K562 (cell line): Measurements from ENCODE around the gene SSBP2. TPM values are rescaled to one million over a fixed set of nuclear protein-coding genes. Genes with fewer than 3 reads are reported as not detected.

ENCODE experiments used
- ATAC-seq: fragments of 200-7000 bp; cut with Tn5 transposase; 3 replicates; pipeline ENCODE4 v1.9.1; 2020; ENCODE audit warnings: moderate library complexity
- BruUV-seq: library from RNA; stranded (reverse); fragments of 400-500 nt; replicated peaks from 2 replicates; lab custom pipeline; 2021; lab: Mats Ljungman, UMichigan
- CTCF ChIA-PET: fragments of 300-600 bp; formaldehyde crosslinking; extraction: SDS; loops from one replicate; lab custom pipeline; 2021; ENCODE audit warnings: low intra/inter-chr PET ratio; lab: Yijun Ruan, JAX
- POLR2A ChIA-PET: fragments of 300-600, 350-650 bp; sonication (Branson Sonifier 250); formaldehyde crosslinking; extraction: SDS; loops from one replicate; lab custom pipeline; 2021; ENCODE audit warnings: antibody characterized with exemption, inconsistent platforms; lab: Yijun Ruan, JAX
- DNase-seq, 4 experiments: peaks; one replicate each; pipeline versions ENCODE4 v3.0.0 to v3.0.0-alpha.2; 2011 to 2018; ENCODE audit warnings: low spot score in 3 of 4, mixed read lengths in 3 of 4; ENCODE audit errors: extremely low read depth in 1 of 4
- FAIRE-seq: peaks from 2 replicates; lab custom pipeline; 2011; peaks lifted over from hg19 to GRCh38; lab: Jason Lieb, UNC
- H2AFZ ChIP-seq: 2 replicates; pipeline ENCODE4 v1.6.0; 2011; ENCODE audit warnings: low read depth, low read length, control low read depth, inconsistent platforms
- H3K27ac ChIP-seq: fragments of 200-600 bp; 3 replicates; pipeline ENCODE4 v1.8.0; 2011; ENCODE audit warnings: low read depth, mild to moderate bottlenecking, control low read depth, inconsistent platforms, low read length, moderate library complexity, mixed read lengths; ENCODE audit errors: extremely low read depth
- H3K27me3 ChIP-seq, 2 experiments: fragments of 300-600 bp in 1 of 2; 2 replicates in 1 of 2; 3 replicates in 1 of 2; pipeline versions ENCODE4 v1.6.0 to v1.8.0; 2011; ENCODE audit warnings: inconsistent platforms in 2 of 2, low read length in 2 of 2, mild to moderate bottlenecking in 1 of 2, mixed read lengths in 1 of 2, moderate library complexity in 1 of 2; ENCODE audit not compliant: control insufficient read depth in 2 of 2, insufficient read depth in 2 of 2
- H3K36me3 ChIP-seq: fragments of 300-600 bp; 3 replicates; pipeline ENCODE4 v1.8.0; 2011; ENCODE audit warnings: mild to moderate bottlenecking, low read length, inconsistent platforms; ENCODE audit not compliant: control insufficient read depth, insufficient read depth
- H3K4me1 ChIP-seq, 2 experiments: fragments of 200-600 bp in 1 of 2; replicated peaks in 1 of 2; 2 replicates in 1 of 2; 3 replicates in 1 of 2; pipeline versions ENCODE4 v1.5.1 to v1.8.0; 2011; ENCODE audit warnings: inconsistent platforms in 2 of 2, low read length in 2 of 2, mild to moderate bottlenecking in 1 of 2, mixed read lengths in 1 of 2, moderate library complexity in 1 of 2; ENCODE audit not compliant: control insufficient read depth in 2 of 2, insufficient read depth in 2 of 2
- H3K4me2 ChIP-seq: 2 replicates; pipeline ENCODE4 v1.6.1; 2011; ENCODE audit warnings: low read length, control low read depth, inconsistent platforms, mixed read lengths; ENCODE audit not compliant: insufficient read depth
- H3K4me3 ChIP-seq: fragments of 200-600 bp; sonication (generic), shearing (Covaris generic); 2 replicates; pipeline ENCODE4 v1.5.1; 2016; ENCODE audit warnings: control low read depth, inconsistent platforms
- H3K79me2 ChIP-seq: fragments of 200-600 bp; 3 replicates; pipeline ENCODE4 v1.8.0; 2011; ENCODE audit warnings: low read length, inconsistent platforms; ENCODE audit not compliant: control insufficient read depth, insufficient read depth
- H3K9ac ChIP-seq, 2 experiments: 2 replicates each; pipeline versions ENCODE4 v1.6.0 to v1.6.1; 2011; ENCODE audit warnings: low read depth in 2 of 2, low read length in 2 of 2, control low read depth in 1 of 2, inconsistent platforms in 1 of 2, mild to moderate bottlenecking in 1 of 2, mixed read lengths in 1 of 2; ENCODE audit not compliant: insufficient read depth in 1 of 2
- H3K9me1 ChIP-seq: one replicate; pipeline ENCODE4 v1.6.0; 2011; ENCODE audit warnings: inconsistent platforms, mild to moderate bottlenecking, low read length, moderate library complexity; ENCODE audit not compliant: control insufficient read depth, insufficient read depth
- H3K9me3 ChIP-seq: replicated peaks from 2 replicates; pipeline ENCODE4 v1.5.1; 2011; ENCODE audit warnings: low read depth, low read length, inconsistent platforms; ENCODE audit not compliant: control insufficient read depth, insufficient read depth
- H4K20me1 ChIP-seq: replicated peaks from 2 replicates; pipeline ENCODE4 v1.6.1; 2011; ENCODE audit warnings: low read length, inconsistent platforms, mixed read lengths; ENCODE audit not compliant: control insufficient read depth, insufficient read depth
- EWSR1 ChIP-seq: fragments of 450-650 bp; IDR thresholded peaks from 2 replicates; pipeline ENCODE4 v1.6.1; 2018; ENCODE audit warnings: borderline replicate concordance, mild to moderate bottlenecking, low read depth, moderate library complexity; ENCODE audit not compliant: partially characterized antibody
- whole genome bisulfite sequencing: fragments of 100-300 bp; shearing (Covaris generic); methylation state at CpG from one replicate; pipeline ENCODE4 v1.1.6; 2016; ENCODE audit warnings: low coverage, mixed read lengths; ENCODE audit not compliant: insufficient coverage; ENCODE audit errors: missing lambda C conversion rate; 5-methylcytosine and 5-hydroxymethylcytosine counted together
- in situ Hi-C: fragments of 300-500 bp; cut with MboI; formaldehyde crosslinking; loops from 4 replicates; pipeline ENCODE4 v1.15.0; 2018; ENCODE audit warnings: inconsistent platforms, mixed read lengths
- intact Hi-C: fragments of 100-400 bp; cut with micrococcal nuclease; formaldehyde crosslinking; loops from 2 replicates; pipeline ENCODE4 v1.14.2; 2022
- polyA plus RNA-seq, 8 experiments: library from polyadenylated mRNA; depleted of rRNA in 4 of 8; stranded (reverse) in 5 of 8; unstranded in 3 of 8; fragments of >200 nt; fragmentation: Nextera tagmentation in 2 of 8; fragmentation: Illumina TruSeq in 1 of 8; extraction: Ambion mirVana in 2 of 8; extraction: Trizol in 1 of 8; gene quantifications; 2 replicates each; pipeline versions ENCODE4 v1.2.1 to v1.2.3, GENCODE V29; 2011 to 2014; ENCODE audit warnings: inconsistent platforms in 1 of 8, missing spikeins in 1 of 8
- total RNA-seq, 7 experiments: library from RNA; depleted of rRNA in 6 of 7; stranded (reverse); fragments of >200 nt in 6 of 7; fragmentation: Illumina TruSeq in 2 of 7; extraction: Trizol in 2 of 7; gene quantifications; 2 replicates each; pipeline versions ENCODE4 v1.2.1 to v1.2.3, GENCODE V29; 2011 to 2021; ENCODE audit warnings: low replicate concordance in 1 of 7
- TF ChIP-seq, protein P1 (sequence below): fragments of 450-650 bp; formaldehyde crosslinking; conservative IDR thresholded peaks from 2 replicates; pipeline ENCODE4 v1.4.0; 2022; ENCODE audit warnings: mild to moderate bottlenecking, missing genetic modification characterization
- TF ChIP-seq, protein P2 (sequence below), 2 experiments: fragments of 200-800 bp in 1 of 2; sonication (Bioruptor generic) in 1 of 2; sonication (generic) in 1 of 2; formaldehyde crosslinking in 1 of 2; IDR thresholded peaks in 1 of 2; conservative IDR thresholded peaks in 1 of 2; 2 replicates each; pipeline versions ENCODE4 v1.5.0 to v1.6.1; 2016 to 2020; ENCODE audit warnings: missing compliant biosample characterization in 1 of 2, missing genetic modification characterization in 1 of 2, missing genetic modification reagents in 1 of 2

SSBP2 gene
- total and polyA plus RNA-seq, 9 of the 15 experiments (the other 6 are each of a cell fraction or from before 2014, with no cell fraction given): 22.3 to 133 (median 42.1) TPM

DNA sequence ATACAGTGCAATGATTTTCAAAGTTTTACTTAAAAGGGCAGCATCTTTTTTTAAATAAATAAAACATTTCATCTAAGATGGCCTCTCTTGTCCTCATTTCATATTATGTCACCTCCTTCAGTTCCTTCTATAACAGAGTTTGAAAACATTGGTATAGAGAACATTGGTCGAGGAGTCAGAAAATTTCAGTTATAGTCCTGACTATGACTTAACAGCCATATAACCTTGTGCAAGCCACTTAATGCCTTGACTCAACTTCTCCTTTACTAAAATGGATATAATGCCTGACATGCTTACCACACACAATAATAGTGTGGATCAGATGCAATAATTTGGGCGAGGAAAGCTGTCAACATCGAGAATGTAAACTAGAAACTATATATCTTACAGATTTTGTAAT lies 22.6 kb downstream of the SSBP2 start:
- Histone ChIP-seq H3K9ac (no peak overlapping the region), H3K79me2 (peaks cover 53% of the 10 kb centered on the region), H3K9me1 (no peaks in the 10 kb centered on the region), H3K9me3 (no peaks in the 10 kb centered on the region), H2AFZ (no peak overlapping the region), H3K4me1 (peaks cover 0 to 2% of the 10 kb centered on the region in 2 experiments; a peak in 2 of 5 replicates), H3K27me3 (no peaks in the 10 kb centered on the region), H4K20me1 (no peaks in the 10 kb centered on the region), H3K36me3 (no peaks in the 10 kb centered on the region), H3K4me2 (no peak overlapping the region), H3K27ac (no peak overlapping the region), H3K4me3 (no peak overlapping the region)
- intact Hi-C loops: no loop called here
- ATAC-seq (no peak), FAIRE-seq (no peak), DNase-seq (no peak)
- TF ChIP-seq, protein P1, sequence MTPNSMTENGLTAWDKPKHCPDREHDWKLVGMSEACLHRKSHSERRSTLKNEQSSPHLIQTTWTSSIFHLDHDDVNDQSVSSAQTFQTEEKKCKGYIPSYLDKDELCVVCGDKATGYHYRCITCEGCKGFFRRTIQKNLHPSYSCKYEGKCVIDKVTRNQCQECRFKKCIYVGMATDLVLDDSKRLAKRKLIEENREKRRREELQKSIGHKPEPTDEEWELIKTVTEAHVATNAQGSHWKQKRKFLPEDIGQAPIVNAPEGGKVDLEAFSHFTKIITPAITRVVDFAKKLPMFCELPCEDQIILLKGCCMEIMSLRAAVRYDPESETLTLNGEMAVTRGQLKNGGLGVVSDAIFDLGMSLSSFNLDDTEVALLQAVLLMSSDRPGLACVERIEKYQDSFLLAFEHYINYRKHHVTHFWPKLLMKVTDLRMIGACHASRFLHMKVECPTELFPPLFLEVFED (CRISPR knock-in tag): no peak
- TF ChIP-seq EWSR1: no peak
- 82% methylated on average over 3 of the region's 3 CpGs for WGBS
- ChIA-PET CTCF (no interaction called here), POLR2A (no interaction called here)
- no TSS peak for BruUV-seq
- in situ Hi-C loops: no loop called here

DNA sequence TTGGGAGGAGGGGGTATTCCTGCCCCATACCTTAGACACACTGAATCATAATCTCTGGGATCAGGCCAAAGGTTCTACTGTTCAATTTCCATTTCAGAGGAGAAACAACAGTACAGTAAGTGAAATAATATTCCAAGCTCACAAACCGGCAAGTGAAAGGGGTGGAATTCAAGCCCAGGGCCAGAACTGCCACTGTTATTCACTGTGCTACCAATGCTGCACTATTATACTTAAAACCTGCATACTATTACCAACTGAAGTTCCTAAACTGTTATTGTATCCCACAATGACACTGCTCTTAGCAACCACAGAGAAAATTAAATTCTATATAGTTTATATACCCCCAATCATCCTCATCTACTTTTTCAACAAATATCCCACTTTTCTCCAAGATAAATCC lies 24.6 kb downstream of the SSBP2 start:
- TF ChIP-seq, protein P2, sequence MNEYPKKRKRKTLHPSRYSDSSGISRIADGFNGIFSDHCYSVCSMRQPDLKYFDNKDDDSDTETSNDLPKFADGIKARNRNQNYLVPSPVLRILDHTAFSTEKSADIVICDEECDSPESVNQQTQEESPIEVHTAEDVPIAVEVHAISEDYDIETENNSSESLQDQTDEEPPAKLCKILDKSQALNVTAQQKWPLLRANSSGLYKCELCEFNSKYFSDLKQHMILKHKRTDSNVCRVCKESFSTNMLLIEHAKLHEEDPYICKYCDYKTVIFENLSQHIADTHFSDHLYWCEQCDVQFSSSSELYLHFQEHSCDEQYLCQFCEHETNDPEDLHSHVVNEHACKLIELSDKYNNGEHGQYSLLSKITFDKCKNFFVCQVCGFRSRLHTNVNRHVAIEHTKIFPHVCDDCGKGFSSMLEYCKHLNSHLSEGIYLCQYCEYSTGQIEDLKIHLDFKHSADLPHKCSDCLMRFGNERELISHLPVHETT (CRISPR knock-in tag; conservative IDR thresholded peaks at IDR 0.05 in 1 of 2, IDR thresholded peaks at IDR 0.05 in 1 of 2): no peak
- TF ChIP-seq, all 486 proteins: peak for 0
- POLR2A ChIA-PET: interaction anchor here (1.0 to 1.6 kb wide), 2 partner anchors 9 to 14 kb away, joined by 3 to 4 read pairs; no protein-coding TSS in a partner anchor

More for the DNA sequence above, 24.6 kb downstream of the SSBP2 start:
- no peaks in the 10 kb centered on the region for H3K27me3 ChIP-seq
- H3K9ac ChIP-seq: no peak overlapping the region
- no peak overlapping the region for H2AFZ ChIP-seq
- H3K4me2 ChIP-seq: no peak overlapping the region
- no peaks in the 10 kb centered on the region for H3K9me1 ChIP-seq
- BruUV-seq: no TSS peak
- CTCF ChIA-PET: no interaction called here
- ATAC-seq (peak; percentile 47; the same call in 2 of the 3 replicates), FAIRE-seq (no peak), DNase-seq (no peak)
- no peak overlapping the region for H3K4me3 ChIP-seq
- in situ Hi-C loops: no loop called here
- peaks cover 0 to 2% of the 10 kb centered on the region in 2 experiments; a peak in 2 of 5 replicates for H3K4me1 ChIP-seq
- no peaks in the 10 kb centered on the region for H3K36me3 ChIP-seq
- intact Hi-C loops: no loop called here
- peaks cover 54% of the 10 kb centered on the region for H3K79me2 ChIP-seq
- H3K27ac ChIP-seq: no peak overlapping the region
- H3K9me3 ChIP-seq: no peaks in the 10 kb centered on the region
- H4K20me1 ChIP-seq: no peaks in the 10 kb centered on the region
- WGBS: 21% methylated on average over 1 of the region's 1 CpG
